GM23338 (cell line): ENCODE data around the gene LGALS13.

ENCODE experiments used
- CTCF ChIP-seq, 2 experiments: fragments of 200-600 bp in 1 of 2; sonication (generic) in 1 of 2; conservative IDR thresholded peaks; 2 replicates each; pipeline versions ENCODE4 v1.5.1 to v1.6.1; 2016 to 2017; ENCODE audit warnings: antibody characterized with exemption in 2 of 2, low read depth in 2 of 2, mild to moderate bottlenecking in 2 of 2, moderate library complexity in 1 of 2
- EZH2 ChIP-seq: fragments of 200-600 bp; sonication (generic); IDR thresholded peaks from one replicate; pipeline ENCODE4 v1.8.0; 2017; ENCODE audit warnings: antibody characterized with exemption, mild to moderate bottlenecking, low read depth; ENCODE audit not compliant: unreplicated experiment
- EZH2phosphoT487 ChIP-seq: fragments of 200-600 bp; sonication (generic); IDR thresholded peaks from one replicate; pipeline ENCODE4 v1.8.1; 2018; ENCODE audit warnings: antibody characterized with exemption; ENCODE audit not compliant: unreplicated experiment
- ZNF331 ChIP-seq: fragments of 250-450 bp; sonication (Bioruptor Pico); IDR thresholded peaks from 2 replicates; pipeline ENCODE4 v1.5.0; 2020; ENCODE audit warnings: low read depth, mild to moderate bottlenecking, moderate library complexity
- TF ChIP-seq, protein P1 (sequence below): IDR thresholded peaks from one replicate; pipeline ENCODE4 v1.6.1; 2018; ENCODE audit warnings: antibody characterized with exemption; ENCODE audit not compliant: unreplicated experiment

GRCh38 chr19:39617745-39618144 lies 15.4 kb downstream of the LGALS13 start:
- TF ChIP-seq EZH2phosphoT487 (no peak), EZH2 (no peak), CTCF (conservative IDR thresholded peaks at IDR 0.05; ENCODE audit: low read depth in 2 of 2) (no peak), ZNF331 (CRISPR knock-in tag) (no peak)
- TF ChIP-seq, protein P1, sequence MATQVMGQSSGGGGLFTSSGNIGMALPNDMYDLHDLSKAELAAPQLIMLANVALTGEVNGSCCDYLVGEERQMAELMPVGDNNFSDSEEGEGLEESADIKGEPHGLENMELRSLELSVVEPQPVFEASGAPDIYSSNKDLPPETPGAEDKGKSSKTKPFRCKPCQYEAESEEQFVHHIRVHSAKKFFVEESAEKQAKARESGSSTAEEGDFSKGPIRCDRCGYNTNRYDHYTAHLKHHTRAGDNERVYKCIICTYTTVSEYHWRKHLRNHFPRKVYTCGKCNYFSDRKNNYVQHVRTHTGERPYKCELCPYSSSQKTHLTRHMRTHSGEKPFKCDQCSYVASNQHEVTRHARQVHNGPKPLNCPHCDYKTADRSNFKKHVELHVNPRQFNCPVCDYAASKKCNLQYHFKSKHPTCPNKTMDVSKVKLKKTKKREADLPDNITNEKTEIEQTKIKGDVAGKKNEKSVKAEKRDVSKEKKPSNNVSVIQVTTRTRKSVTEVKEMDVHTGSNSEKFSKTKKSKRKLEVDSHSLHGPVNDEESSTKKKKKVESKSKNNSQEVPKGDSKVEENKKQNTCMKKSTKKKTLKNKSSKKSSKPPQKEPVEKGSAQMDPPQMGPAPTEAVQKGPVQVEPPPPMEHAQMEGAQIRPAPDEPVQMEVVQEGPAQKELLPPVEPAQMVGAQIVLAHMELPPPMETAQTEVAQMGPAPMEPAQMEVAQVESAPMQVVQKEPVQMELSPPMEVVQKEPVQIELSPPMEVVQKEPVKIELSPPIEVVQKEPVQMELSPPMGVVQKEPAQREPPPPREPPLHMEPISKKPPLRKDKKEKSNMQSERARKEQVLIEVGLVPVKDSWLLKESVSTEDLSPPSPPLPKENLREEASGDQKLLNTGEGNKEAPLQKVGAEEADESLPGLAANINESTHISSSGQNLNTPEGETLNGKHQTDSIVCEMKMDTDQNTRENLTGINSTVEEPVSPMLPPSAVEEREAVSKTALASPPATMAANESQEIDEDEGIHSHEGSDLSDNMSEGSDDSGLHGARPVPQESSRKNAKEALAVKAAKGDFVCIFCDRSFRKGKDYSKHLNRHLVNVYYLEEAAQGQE = no peak
